Stimulated activated CD4-positive, alpha-beta T cell treated with anti-CD3 and anti-CD28 coated beads, TNF-alpha, amount 100 ng/mL, for 4 hours (primary cell): ENCODE measurements around the gene PTPRD.

Source experiments
- DNase-seq, 3 experiments: peaks; one replicate each; pipeline ENCODE4 v3.0.0-alpha.2; 2020; ENCODE audit warnings: low read depth in 3 of 3

PTPRD gene

DNA sequence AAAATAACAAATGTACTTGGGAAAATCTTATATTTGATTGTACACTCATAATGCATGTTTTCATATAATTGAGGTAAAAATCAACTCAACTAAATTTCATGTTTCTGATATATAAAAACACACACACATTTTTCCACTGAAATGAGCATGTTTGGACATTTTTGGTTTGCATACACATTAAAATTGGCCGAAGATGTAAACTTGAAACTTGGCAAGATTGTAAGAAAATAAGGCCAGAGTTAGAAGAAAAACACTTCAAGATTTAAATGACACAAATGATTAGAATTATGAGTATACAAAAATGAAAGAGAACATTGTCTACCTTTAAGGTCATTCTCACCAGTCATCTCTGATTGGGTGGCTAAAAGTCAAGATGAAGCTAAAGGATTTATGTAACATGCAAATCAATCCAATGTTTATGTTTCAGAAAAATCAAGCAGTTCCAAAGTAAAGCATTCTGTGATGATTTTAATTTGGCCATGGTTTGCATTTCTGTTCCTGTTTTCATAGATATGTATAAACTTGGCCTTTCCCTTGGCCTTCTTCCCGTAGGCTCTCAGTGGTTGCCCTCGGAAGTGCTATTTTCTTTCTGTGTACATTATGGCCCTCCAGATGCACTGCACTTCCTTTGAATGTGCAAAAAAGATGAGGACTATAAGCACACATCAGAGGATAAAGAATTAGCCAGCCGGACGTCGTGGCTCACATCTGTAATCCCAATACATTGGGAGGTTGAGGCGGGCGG is 1707.9 kb downstream of the PTPRD start:
- DNase-seq, result no peak

DNA sequence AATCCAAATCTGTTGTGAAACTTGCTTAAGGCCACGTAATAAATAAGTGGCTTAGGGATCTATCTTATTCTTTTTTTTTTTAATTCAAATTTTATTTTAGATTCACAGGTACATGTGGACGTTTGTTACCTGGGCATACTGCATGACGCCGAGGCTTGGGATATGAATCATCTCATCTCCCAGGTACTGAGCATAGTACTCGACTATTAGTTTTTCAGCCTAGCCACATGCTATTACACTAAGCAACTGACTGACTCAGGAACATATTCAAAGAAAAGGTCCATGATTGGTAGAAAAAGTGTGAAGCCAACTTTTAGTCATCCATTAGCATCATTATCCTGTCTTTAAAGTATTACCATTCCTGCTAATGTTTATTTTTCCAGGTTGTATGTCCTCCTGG is 1709.7 kb downstream of the PTPRD start:
- no peak for DNase-seq

GRCh38 chr9:8901146-8901545 is 1711.7 kb downstream of the PTPRD start:
- DNase-seq, result no peak

DNA sequence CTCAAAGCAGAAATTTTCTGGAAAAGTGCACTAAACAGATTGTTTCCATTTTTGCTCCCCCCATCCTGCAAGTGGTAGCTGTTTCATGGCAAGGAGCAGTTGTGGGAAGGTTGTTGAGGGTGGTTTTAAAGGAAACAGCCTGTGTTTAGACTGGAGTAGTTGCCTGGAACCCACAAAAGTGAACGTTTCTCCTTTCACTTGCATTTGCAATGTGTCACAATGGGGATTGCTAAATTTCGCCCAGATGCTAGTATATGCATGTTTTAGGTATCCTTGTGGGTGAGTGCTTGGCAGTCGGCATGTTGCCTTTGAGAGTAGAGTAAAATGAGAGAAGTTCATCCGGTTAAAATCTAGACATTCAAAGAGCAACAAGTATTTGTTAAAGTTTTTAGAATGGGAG is 1713.3 kb downstream of the PTPRD start:
- no peak for DNase-seq

- DNase-seq, result no peak
These were observed 1717.0 kb downstream of the PTPRD start for GRCh38 chr9:8895861-8896224.

DNA sequence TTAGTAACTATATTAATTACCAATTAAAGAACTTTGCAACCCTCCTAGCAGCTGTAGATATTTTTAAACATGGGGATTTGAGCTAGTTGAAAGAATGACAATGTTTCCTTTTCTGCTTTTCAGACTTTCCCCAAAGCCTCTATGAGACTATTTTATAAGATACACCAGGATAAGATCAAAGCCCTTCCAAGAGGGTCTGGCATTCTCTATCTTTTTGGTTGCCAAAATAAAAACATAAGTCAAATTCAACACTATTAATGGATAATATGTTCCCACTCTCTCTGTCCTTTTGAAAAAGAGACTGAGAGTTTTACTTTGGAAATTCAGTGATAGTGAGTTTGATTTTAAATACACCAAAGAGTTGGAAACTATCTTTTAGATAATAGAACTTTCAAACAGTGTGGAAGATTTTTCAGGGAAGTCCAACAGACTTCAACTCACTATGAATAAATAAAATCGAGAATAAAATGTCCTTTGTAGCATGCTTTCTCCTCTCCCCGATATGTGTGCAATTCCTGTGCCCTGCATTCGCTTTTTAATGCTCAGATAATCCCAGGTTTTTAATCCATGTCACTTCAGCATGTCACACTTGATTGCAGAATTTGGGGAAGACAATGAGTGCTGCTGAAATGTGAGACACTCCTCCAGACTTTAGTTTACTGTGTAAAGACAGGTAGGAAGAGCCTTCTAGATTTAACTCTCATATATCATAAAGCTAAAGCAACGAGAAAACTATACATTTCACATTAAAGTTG is 1717.5 kb downstream of the PTPRD start:
- DNase-seq, result no peak

DNA sequence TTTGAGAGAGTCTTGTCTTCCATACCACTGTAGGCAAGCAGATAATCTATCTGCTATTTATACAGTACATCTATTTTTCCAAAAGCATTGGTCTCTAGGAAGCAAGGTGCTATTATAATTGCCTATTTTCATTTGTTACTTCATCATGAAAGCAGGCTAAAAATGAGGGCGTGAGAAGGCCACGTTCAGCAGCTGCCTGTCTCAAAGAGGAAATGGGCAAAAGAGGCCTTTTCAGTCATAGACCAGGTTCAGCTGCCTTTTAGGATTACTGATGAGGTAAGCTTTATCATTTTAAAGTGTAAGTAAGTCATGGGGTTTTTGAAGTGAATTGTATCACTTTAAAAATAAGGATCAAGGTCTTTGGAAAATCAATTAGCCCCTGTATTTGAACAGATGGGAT is 1722.1 kb downstream of the PTPRD start:
- no peak for DNase-seq

- no peak for DNase-seq
These were observed 1723.7 kb downstream of the PTPRD start for GRCh38 chr9:8889100-8889499.

- DNase-seq, result no peak
These were observed 1724.2 kb downstream of the PTPRD start for GRCh38 chr9:8888591-8888990.

DNA sequence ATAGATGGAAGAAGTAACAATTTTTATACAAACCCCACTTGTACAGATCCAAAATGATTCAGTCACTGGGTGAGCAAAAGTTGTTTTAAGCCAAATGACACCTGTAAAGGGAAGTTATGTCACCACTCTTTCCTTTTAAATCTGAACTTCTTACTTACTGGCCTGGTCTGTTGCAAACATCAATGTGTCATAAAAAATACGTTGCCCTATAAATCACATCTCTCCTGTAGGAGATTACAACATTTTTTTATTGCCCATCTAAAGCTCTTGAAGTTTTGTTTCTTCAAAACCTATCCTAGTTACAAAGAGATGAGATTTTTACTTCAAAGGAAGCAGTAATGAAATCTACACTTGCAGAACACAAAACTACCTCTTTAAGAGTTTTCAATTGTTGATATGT is 1725.4 kb downstream of the PTPRD start:
- DNase-seq, result no peak

DNA sequence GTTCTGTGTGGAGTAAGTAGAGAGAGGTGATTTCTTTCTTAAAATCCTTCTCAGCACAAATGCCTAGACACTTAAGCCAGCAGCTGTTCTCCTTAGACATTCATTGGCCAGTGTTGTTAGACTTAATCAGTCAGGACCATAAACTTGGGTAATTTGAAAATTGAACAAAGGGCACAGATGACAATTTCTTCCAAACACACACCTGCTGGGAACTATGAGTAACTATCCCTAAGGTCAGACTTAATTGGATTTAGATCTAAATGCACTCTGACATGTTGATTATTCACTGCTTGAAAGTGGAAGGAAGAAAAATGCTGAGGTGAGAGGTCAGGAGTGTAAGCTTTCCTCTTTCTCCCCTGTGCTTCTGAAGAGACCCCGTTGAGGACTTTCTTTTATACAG is 1729.5 kb downstream of the PTPRD start:
- no peak for DNase-seq

GRCh38 chr9:8880060-8880459 is 1732.7 kb downstream of the PTPRD start:
- no peak for DNase-seq

DNA sequence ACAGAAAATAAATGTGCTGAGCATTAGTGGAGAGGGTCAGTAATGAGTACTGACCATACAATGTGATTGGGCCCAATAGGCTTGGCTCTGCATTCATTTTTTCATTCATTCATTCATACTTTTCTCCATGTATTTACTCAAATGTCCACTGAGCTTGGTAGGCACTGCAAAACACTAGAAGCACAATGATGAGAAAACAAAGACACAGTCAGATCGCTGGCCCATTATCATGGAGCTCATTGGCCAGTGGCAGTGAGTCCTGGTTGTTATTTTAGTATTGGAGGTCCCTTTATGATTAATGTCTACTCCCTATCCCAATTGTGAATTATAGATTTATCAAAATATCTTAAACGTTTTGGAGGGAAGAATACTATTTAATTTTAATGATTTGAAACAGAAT is 1733.5 kb downstream of the PTPRD start:
- DNase-seq, result no peak

DNA sequence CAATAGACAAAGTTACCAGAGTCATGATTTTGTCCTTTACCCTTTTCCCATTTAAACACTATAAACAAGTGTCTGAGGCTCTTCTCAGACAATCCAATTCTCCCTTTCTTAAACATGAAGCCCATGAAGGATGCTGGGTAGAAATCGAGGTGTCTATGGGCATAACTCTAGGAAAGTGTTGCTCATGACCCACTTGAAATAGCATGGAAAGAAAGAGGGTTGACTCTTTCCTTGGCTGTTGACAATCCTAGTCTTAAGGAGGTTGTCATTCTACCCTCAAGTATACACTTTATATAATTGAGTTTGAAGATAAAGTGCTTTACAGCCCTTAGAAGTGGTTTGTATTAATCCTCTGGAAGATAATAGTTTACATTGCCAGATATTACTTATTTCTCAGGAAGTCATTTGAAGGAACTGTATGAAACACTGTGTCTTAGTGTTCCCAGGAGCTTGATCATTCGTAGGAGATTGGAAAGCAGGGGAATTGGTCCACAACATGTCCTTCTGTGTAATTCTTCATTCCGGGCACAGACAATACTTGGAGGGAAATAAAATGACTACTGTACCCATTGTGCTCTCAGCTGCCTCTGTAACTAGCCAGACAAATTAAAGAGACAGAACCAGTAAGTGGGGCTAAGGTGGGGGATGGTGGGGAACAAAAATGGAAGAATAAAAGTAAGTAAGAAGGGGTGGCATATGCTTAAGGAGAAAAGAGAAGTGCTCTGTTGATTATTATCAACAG is 1734.9 kb downstream of the PTPRD start:
- DNase-seq, result no peak

- DNase-seq, result no peak
These were observed 1736.5 kb downstream of the PTPRD start for GRCh38 chr9:8876303-8876702.

DNA sequence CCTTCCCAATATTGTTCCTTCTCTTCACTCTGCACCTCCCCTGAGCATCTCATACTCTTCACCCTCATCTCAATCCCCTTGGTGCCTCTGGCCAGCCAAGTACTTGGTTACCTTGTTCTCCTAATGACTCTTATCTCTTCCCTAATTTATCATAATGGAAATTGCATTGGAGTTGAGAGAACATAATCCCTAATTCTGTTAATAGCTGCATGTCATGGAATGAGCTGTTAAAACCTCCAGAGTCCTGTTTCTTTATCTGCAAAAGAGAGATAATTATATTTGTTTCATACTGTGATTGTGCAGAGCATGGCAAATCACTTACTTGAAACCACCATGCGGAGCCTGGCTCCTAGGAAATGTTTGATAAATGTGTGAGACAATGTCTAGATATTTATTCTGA is 1738.3 kb downstream of the PTPRD start:
- no peak for DNase-seq

GRCh38 chr9:8872802-8873201 is 1740.0 kb downstream of the PTPRD start:
- DNase-seq, result no peak

- DNase-seq, result no peak
These were observed 1740.9 kb downstream of the PTPRD start for GRCh38 chr9:8871796-8872445.

- DNase-seq, result no peak
These were observed 1741.4 kb downstream of the PTPRD start for GRCh38 chr9:8871396-8871795.

GRCh38 chr9:8869812-8870211 is 1743.0 kb downstream of the PTPRD start:
- no peak for DNase-seq

DNA sequence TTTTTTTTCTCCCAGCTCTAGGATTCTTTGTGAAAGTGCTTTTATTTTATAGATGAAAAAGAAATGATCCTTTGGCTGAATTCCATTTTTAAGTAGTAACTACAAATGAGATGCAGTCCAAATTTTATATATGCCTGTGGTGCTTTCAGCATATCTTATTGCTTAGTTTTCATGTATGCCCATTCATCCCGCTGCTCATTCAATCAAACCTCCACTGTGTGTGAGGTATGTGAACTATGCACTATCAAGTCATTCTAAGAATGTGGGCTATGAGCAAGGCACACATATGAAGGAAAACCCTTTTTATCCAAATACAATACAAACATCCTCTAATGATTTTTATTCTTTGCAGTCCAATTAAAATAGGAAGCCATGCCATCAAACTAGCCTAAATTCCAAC is 1744.2 kb downstream of the PTPRD start:
- no peak for DNase-seq

DNA sequence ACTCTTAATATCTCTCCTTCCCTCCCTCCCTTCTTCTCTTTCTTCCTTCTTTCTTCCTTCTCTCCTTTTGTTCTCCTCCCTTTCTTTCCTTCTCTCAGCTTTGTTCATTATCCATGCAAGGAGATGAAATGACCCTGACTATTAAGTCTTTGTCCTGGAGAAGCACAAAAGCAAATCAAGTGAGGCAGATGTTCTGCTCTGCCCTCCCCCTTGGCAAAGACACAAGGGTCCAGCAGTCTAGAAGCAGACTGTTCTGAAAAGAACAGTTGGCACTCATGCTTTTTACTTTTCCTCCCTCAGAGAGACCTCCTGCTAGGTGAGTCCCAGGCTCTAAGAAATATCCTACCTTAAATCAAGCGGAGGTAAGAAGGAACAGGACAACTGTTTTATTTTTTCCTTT is 1745.7 kb downstream of the PTPRD start:
- DNase-seq, result no peak
